Kidney glomerular epithelial cell (primary cell): ENCODE data around the gene GRHL3.

ENCODE experiments used
- DNase-seq: peaks from one replicate; lab custom pipeline; 2025; lab: John Stamatoyannopoulos, UW

The GRHL3 gene

GRCh38 chr1:24374891-24375786, 56.0 kb downstream of the GRHL3 start:
- DNase-seq: no peak

GRCh38 chr1:24379733-24380315, 60.7 kb downstream of the GRHL3 start:
- DNase-seq: no peak

- no peak for DNase-seq
These were observed 61.4 kb downstream of the GRHL3 start for GRCh38 chr1:24380508-24380907.

- DNase-seq: no peak
These were observed 62.1 kb downstream of the GRHL3 start for GRCh38 chr1:24381256-24381655.

- no peak for DNase-seq
These were observed 63.0 kb downstream of the GRHL3 start for GRCh38 chr1:24382165-24382577.

GRCh38 chr1:24383381-24383940, 64.3 kb downstream of the GRHL3 start:
- DNase-seq: no peak

- DNase-seq: peak; percentile 52
These were observed 65.3 kb downstream of the GRHL3 start for GRCh38 chr1:24384251-24385090.

- DNase-seq: no peak
These were observed 66.2 kb downstream of the GRHL3 start for GRCh38 chr1:24385160-24385940.

- DNase-seq: no peak
These were observed 67.1 kb downstream of the GRHL3 start for GRCh38 chr1:24386241-24386640.

GRCh38 chr1:24386931-24387330, 67.8 kb downstream of the GRHL3 start:
- DNase-seq: no peak

GRCh38 chr1:24387636-24388175, 68.5 kb downstream of the GRHL3 start:
- DNase-seq: no peak

GRCh38 chr1:24388331-24388885, 69.3 kb downstream of the GRHL3 start:
- DNase-seq: no peak

- no peak for DNase-seq
These were observed 70.1 kb downstream of the GRHL3 start for GRCh38 chr1:24389231-24389678.

GRCh38 chr1:24390924-24391782, 72.0 kb downstream of the GRHL3 start:
- peak; percentile 81 for DNase-seq

GRCh38 chr1:24391882-24392603, 72.9 kb downstream of the GRHL3 start:
- DNase-seq: peak; percentile 33

GRCh38 chr1:24392604-24392946, 73.4 kb downstream of the GRHL3 start:
- no peak for DNase-seq

- DNase-seq: no peak
These were observed 74.0 kb downstream of the GRHL3 start for GRCh38 chr1:24392982-24393650.

- peak; percentile 51 for DNase-seq
These were observed 74.7 kb downstream of the GRHL3 start for GRCh38 chr1:24393892-24394291.

- no peak for DNase-seq
These were observed 80.9 kb downstream of the GRHL3 start for GRCh38 chr1:24400065-24400464.
